SK-N-MC (cell line): Measurements from ENCODE around the gene PSMB8.
A peak's percentile ranks its signal among the peaks of the same experiment; 100 is the strongest.

Experiments used
- DNase-seq: peaks from one replicate; pipeline ENCODE4 v3.0.0-alpha.2; 2011; ENCODE audit warnings: low read depth, low spot score
- H3K27ac ChIP-seq: fragments of 200-600 bp; sonication (generic); 2 replicates; pipeline ENCODE4 v1.5.1; 2016; ENCODE audit warnings: mixed run types
- H3K36me3 ChIP-seq: fragments of 200-600 bp; sonication (generic); 2 replicates; pipeline ENCODE4 v1.6.1; 2017; ENCODE audit warnings: antibody characterized with exemption, low read length, mixed read lengths; ENCODE audit not compliant: insufficient read depth
- H3K4me3 ChIP-seq: fragments of 200-600 bp; sonication (generic); 2 replicates; pipeline ENCODE4 v1.5.1; 2016
- H3K9ac ChIP-seq: fragments of 200-600 bp; sonication (generic); 2 replicates; pipeline ENCODE4 v1.8.0; 2017; ENCODE audit warnings: mixed run types, mixed read lengths; ENCODE audit not compliant: insufficient read length
- H3K9me3 ChIP-seq: fragments of 200-600 bp; sonication (generic); 2 replicates; pipeline ENCODE4 v1.6.1; 2017; ENCODE audit warnings: low read depth, mild to moderate bottlenecking, antibody characterized with exemption, low read length, moderate library complexity, mixed read lengths
- EZH2 ChIP-seq: fragments of 200-600 bp; sonication (generic); IDR thresholded peaks from one replicate; pipeline ENCODE4 v1.6.1; 2017; ENCODE audit warnings: antibody characterized with exemption
- FOXP2 ChIP-seq: optimal IDR thresholded peaks from 2 replicates; pipeline ENCODE3; 2011; ENCODE audit warnings: mild to moderate bottlenecking, moderate library complexity; ENCODE audit not compliant: insufficient read depth; ENCODE audit errors: extremely low read length, control extremely low read depth
- POLR2AphosphoS5 ChIP-seq: IDR thresholded peaks from 2 replicates; pipeline ENCODE4 v1.6.1; 2012; ENCODE audit warnings: mild to moderate bottlenecking, low read depth, low read length, borderline replicate concordance

Gene PSMB8

DNA sequence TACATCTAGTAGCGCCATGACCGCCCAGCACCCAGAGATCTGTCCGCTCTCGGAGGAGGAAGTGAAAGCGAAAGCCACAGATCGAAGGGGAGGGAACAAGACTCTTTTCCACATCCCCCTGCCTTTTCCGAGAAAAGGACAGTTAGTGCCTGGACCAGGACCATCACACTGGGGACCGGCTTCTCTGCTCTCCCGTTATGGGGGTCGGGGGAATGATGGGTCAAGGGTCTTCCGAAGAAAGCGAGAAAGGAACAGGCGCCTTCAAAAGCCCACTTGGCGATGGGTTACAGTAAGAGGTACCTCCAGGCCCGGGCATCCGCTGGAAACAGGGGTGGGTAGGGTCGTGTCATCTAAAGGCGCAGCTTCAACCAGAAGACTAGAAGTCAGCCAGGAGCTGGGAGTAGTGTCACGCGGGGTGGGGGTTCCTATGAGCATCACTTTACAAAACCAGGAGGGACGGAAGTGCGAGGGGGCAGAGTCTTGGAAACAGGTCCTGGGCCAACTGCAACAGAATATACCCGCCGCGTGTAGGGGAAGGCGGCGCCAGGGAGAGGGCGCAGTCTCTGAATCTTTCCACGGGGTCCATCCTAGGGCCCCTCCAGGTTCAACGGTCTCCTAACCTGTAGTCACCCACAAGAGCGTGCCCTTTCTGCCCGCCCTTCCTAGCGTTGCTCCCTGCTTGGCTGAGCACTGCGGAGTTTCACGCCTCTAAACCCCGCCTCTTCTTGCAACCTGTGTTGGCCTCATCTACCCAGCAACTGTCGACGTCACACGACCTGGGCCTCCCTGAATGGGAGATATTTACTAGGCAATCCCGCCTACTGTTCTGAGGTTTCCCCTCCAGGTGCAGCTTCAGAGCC, at the start of gene PSMB8:
TSS of gene PSMB8 (minus strand) at position 69 of the 860 bp plus-strand sequence. CDS start at position 18, 51 bp downstream.
- no peak for TF ChIP-seq POLR2AphosphoS5
- TF ChIP-seq FOXP2: no peak
- no peak for TF ChIP-seq EZH2
- DNase-seq: peak; percentile 45
- Histone ChIP-seq H3K4me3 (peak within 1 kb of the TSS; percentile 73), H3K9ac (no peak within 1 kb of the TSS), H3K36me3 (no peaks in the 10 kb centered on the region), H3K9me3 (no peaks in the 10 kb centered on the region), H3K27ac (no peak within 1 kb of the TSS)

DNA sequence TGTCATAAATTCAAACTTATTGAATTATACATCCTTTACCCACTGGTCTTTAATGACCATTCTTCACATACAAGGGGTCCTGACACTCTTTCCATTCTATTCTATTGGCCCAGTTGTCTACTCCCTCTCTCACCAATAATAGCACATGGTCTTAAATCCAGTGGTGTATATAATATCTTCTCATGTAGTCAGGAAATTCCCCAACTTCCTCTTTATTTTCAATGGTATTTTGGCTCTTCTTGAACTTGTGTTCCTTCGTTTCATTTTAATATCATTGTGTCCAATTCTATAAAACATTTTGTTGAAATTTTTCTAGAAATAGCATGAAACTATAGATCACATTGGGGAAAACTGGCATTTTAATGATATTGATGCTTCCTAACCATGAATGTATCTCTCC, 47.0 kb upstream of the PSMB8 start:
- Histone ChIP-seq H3K4me3 (no peak overlapping the region), H3K27ac (no peak overlapping the region), H3K9ac (no peak overlapping the region), H3K9me3 (no peaks in the 10 kb centered on the region), H3K36me3 (no peaks in the 10 kb centered on the region)
- TF ChIP-seq POLR2AphosphoS5 (no peak), FOXP2 (no peak), EZH2 (no peak)
- no peak for DNase-seq

DNA sequence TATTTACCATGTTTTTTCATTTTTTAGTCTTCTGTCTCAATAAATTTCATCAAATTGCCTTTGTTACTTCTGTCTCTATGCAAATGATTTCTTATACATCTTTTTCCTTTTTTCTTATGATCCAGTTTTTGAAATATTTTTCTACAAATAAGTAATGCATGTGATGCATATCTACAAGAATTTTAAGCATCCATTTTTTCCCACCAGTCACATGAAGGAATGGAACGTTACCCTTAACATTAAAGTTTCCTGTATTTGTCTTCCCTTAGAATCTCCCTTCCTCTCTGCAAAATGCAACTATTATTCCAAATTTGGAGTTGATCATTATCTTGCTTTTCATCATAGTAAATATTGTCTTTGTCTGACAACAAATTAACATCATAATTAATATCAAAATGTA, 45.7 kb upstream of the PSMB8 start:
- TF ChIP-seq POLR2AphosphoS5: no peak
- TF ChIP-seq FOXP2: no peak
- no peak for TF ChIP-seq EZH2

DNA sequence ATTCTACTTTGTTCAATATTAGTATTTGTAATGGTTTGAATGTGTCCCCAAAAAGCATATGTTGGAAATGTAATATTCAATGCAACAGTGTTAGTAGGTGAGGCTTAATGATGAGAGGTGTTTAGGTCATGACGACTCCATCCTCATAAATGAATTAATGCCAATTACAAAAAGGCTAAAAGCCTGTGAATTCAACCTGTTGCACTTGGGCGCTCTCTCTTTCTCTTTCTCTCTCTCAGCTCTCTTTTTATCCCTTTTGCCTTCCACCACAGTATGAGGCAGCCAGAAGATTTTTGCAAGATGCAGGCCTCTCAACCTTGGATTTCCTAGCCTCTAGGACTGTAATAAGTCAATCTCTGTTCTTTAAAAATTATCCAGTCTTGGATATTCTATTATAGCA, 44.7 kb upstream of the PSMB8 start:
- DNase-seq: no peak
- Histone ChIP-seq H3K9ac (no peak overlapping the region), H3K27ac (no peak overlapping the region), H3K4me3 (no peak overlapping the region), H3K9me3 (no peaks in the 10 kb centered on the region), H3K36me3 (no peaks in the 10 kb centered on the region)
- no peak for TF ChIP-seq POLR2AphosphoS5
- TF ChIP-seq FOXP2: no peak
- no peak for TF ChIP-seq EZH2

More for the DNA sequence above, 45.7 kb upstream of the PSMB8 start:
- no peak for DNase-seq
- Histone ChIP-seq H3K36me3 (no peaks in the 10 kb centered on the region), H3K9ac (no peak overlapping the region), H3K4me3 (no peak overlapping the region), H3K9me3 (no peaks in the 10 kb centered on the region), H3K27ac (no peak overlapping the region)

DNA sequence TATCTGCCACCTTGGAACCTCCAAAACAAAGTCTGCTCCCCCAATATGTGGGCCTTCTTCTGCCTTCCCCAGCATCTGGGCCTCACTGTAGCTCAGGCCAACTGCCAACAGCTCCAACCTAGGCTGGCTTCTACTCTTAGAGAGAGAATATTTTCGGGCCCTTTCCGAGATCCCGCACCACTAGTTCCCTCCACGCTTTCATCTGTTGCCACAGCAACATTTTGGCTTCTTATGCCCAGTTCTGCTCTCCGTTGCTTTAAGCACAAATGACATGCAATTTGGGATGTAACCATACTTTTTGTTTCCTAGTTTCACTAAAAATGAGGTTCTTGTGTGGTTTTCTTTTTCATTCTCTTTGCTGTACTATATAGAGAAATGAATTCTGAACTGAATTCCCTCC, 43.8 kb upstream of the PSMB8 start:
- Histone ChIP-seq H3K36me3 (no peaks in the 10 kb centered on the region), H3K4me3 (no peak overlapping the region), H3K9ac (no peak overlapping the region), H3K9me3 (no peaks in the 10 kb centered on the region), H3K27ac (no peak overlapping the region)
- DNase-seq: no peak
- no peak for TF ChIP-seq EZH2
- no peak for TF ChIP-seq POLR2AphosphoS5
- TF ChIP-seq FOXP2: no peak

DNA sequence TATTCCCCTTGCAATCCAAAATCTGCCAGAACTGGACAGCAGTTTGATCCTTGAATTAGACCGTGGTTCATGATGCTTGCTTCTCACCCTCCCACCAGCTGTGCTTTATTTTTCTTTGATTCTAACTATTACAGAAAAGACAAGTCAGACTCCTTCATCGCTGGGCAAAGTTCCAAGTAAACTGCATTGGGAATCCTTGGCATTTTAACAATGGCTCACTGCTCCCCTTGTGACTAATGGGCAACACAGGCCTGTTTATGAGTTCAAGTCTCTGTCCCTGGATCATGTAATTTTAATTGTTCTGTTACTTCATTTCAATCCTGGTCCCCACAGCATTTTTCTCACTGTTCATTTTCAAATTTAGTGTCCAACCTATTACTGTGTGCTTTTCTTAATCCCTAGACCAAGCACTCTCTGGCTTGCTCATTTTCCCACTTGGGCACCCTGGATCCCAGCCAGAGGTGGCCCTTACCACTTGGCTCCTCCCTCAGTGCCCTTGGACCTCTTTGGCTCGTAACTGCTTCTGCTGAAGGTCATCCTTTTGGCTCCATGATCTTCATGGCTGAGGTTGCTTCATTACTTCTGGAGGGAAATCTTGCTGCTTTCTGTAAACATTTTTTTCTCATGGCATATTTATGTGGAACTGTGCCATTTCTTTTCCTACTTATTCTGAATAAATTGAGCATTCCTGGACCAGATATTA, 43.0 kb upstream of the PSMB8 start:
- Histone ChIP-seq H3K36me3 (no peaks in the 10 kb centered on the region), H3K9ac (no peak overlapping the region), H3K9me3 (no peaks in the 10 kb centered on the region), H3K27ac (no peak overlapping the region), H3K4me3 (no peak overlapping the region)
- TF ChIP-seq POLR2AphosphoS5 (no peak), EZH2 (no peak), FOXP2 (no peak)
- DNase-seq: no peak

DNA sequence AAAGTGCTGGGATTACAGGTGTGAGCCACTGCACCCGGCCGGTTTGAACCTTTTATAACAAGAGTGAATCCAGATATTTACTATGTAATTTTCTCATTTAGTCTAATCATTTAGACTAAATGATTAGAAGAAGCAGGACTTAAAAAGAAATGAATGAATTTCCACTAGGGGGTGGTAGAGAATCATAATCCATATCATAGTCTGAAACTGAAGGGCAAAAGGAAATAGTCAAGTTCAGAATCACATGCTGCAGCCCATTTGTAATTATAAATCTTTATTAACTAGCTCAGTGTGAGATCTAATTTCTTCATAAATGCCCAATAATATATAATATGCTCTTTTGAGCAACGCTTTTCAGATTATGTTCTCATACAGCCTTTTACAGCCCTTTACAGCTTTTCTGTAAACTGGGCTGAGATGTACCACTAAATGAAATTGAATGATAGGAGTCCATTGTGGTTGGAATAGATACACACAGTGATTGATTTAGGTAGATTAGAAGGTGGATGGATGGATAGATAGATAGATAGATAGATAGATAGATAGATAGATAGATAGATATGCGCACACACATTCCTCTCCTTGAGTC, 41.9 kb upstream of the PSMB8 start:
- Histone ChIP-seq H3K4me3 (no peak overlapping the region), H3K9ac (no peak overlapping the region), H3K27ac (no peak overlapping the region), H3K36me3 (no peaks in the 10 kb centered on the region), H3K9me3 (no peaks in the 10 kb centered on the region)
- TF ChIP-seq POLR2AphosphoS5: no peak
- TF ChIP-seq FOXP2: no peak
- no peak for TF ChIP-seq EZH2
- peak; percentile 84 for DNase-seq

DNA sequence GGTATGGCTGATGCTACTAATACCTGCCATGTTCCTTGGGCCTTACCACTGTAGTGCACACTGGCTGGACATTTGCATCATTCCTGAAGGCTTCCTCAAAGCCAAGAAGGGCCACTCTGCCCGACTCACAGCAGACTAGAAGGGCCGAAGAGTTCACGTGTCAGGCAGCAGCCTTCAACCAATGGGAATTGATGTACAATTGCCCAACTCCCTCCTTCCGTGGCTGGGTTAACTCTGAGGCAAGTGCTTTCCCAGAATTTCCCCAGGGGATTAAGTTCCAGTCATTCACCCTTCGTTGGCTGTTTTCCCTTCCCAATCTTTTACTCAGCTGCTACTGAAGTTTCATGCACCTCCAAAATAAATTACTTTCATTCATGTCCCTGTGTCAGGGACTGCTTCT, 39.9 kb upstream of the PSMB8 start:
- no peak for TF ChIP-seq FOXP2
- TF ChIP-seq POLR2AphosphoS5: no peak
- no peak for TF ChIP-seq EZH2
- Histone ChIP-seq H3K27ac (no peak overlapping the region), H3K9ac (no peak overlapping the region), H3K36me3 (no peaks in the 10 kb centered on the region), H3K9me3 (no peaks in the 10 kb centered on the region), H3K4me3 (no peak overlapping the region)
- DNase-seq: no peak
